Measurements from ENCODE around the gene FRMPD4.

The FRMPD4 gene

DNA sequence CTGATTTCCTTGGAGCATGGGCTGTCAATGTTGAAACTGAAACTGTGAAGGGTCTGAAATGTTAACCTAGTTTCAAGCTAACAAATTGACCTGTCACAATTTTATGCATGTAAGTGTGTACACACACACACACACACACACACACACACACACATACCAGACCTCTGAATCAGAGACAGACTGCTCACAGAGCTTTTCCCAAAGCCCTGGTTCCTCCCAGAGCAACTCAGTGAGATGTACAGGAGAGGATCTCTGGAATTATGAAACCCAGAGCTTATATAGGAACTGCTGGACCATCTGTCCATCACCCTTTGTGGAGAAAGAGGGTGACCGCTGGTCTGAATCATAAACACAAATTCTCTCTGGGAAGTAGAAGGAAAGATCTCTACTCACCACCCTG lies 424.8 kb downstream of the FRMPD4 start:
- DNase-seq: no peak

GRCh38 chrX:12564221-12564620 lies 425.9 kb downstream of the FRMPD4 start:
- DNase-seq: no peak

- no peak for DNase-seq
Measured at GRCh38 chrX:12567857-12568256, 429.6 kb downstream of the FRMPD4 start.

DNA sequence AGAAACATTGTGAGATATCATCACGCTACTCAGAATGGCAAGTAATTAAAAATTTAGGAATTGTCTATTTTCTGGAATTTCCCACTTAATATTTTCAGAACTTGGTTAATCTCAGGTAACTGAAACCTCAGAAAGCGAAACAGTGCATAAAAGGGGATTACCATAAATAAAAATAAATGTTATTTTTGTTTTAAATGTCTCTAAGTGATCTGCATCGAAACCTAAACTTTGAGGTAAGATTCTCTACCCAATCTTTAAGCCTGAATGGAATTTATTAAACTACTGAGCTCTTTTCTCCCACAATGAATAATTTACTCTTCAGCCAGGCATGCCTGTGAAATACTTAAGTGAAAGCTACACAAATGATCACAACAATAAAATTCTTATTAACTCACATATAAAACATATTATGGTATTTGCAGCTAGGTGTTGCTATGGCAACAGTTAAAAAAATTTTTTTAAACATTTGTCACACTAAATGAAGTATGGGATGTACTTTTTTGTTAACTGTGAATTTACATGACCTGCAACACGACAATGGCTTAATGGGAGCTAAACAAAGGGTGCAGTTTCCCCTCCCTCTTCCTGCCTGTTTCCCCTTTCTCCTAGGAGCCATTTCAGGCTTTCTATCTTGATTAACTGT lies 432.7 kb downstream of the FRMPD4 start:
- DNase-seq: no peak

GRCh38 chrX:12579311-12579710 lies 441.0 kb downstream of the FRMPD4 start:
- no peak for DNase-seq

DNA sequence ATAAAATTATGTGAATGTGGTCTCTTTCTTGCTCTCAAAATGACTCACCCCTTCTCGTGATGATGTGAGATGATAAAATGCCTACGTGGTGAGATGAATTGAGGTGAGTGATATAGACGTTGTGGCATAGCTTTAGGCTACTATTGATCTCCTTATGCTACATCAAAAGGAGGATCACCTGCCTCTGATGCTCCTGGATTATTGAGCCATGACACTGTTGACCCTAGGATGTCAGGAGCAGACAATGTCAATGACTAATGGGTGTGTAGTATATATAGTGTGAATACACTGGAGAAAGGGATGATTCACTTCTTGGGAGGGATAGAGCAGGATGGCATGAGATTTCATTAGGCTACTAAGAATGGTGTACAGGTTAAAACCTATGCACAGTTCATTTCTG lies 442.3 kb downstream of the FRMPD4 start:
- no peak for DNase-seq

GRCh38 chrX:12581546-12581945 lies 443.3 kb downstream of the FRMPD4 start:
- DNase-seq: no peak

GRCh38 chrX:12582649-12583048 lies 444.4 kb downstream of the FRMPD4 start:
- DNase-seq: no peak

- no peak for DNase-seq
Measured at GRCh38 chrX:12583543-12583942, 445.3 kb downstream of the FRMPD4 start.

GRCh38 chrX:12595720-12596119 lies 457.4 kb downstream of the FRMPD4 start:
- DNase-seq: no peak

- no peak for DNase-seq
Measured at GRCh38 chrX:12610079-12610478, 471.8 kb downstream of the FRMPD4 start.

DNA sequence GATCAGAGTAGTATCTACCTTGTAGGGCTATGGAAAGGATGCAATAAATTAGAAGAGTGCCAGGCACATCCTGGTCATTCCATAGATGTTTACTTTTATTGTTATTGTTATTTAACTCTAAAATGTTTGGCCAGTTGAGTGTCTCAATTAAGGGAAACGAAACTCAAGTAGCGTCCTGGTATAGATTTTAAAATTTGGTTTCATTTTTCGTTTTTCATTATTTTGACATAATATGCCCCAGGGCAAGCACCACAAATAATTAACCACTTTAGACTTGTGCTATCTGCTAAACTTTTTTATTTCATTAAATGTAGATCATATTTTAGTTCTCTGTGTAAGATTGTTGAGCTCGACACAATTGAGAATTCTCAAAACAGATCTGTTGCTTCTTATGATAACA lies 473.2 kb downstream of the FRMPD4 start:
- DNase-seq: no peak

DNA sequence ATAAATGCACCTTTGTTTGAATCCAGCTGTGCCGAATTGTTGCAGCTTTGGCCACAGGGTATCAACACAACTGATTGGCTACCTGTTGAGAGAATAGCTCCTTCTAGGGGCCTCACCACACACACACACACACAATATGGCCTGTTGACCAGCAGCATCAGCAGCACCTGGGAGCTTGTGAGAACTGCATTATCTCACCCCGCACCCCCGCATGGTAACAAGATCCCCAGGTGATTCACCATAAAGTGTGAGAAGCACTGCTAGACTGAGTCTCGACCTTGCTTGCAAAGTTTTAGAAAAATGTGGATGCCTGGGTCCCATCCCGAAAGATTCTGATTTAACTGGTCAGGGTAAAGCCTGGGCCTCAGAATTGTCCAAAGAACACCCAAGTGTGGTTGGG lies 476.0 kb downstream of the FRMPD4 start:
- DNase-seq: no peak

DNA sequence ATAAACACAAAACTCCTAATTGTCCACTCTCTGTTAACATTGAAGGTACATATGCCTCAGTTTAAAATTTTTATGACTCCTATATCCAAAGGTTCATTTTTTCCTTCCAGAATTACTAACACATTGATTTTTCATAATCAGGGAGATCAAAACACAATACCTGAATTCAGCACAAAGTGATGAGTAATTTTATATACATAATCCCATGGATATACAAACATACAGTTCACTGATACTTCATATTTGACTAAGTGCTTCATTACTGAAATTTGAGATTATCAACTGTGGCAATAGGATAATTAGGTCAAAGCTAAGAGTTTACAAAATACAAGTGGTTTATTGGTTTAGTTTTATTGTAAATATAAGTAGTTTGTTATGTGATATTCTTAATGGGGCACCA lies 476.8 kb downstream of the FRMPD4 start:
- DNase-seq: no peak

GRCh38 chrX:12617241-12617640 lies 479.0 kb downstream of the FRMPD4 start:
- DNase-seq: no peak

DNA sequence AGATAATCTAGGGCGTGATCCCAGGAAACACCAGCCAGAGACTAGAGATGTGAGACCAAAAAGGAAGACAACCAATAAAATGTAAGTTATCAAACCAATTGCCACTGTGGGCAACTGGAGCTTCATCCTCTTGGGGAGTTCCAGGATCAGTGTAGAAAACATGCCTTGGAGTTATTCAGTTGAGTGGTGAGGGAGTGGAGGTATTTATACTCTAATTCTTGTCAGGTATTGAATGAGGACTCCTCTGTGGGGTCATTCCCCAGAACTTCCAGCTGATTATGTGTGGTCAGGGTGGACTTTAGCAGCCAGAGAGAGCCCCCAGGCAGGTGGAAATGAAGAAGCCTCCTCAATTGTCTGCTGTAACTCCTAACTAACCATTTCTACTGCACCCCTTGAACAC lies 509.0 kb downstream of the FRMPD4 start:
- DNase-seq: no peak

GRCh38 chrX:12648995-12649394 lies 510.7 kb downstream of the FRMPD4 start:
- no peak for DNase-seq

- DNase-seq: no peak
Measured at GRCh38 chrX:12657433-12657832, 519.2 kb downstream of the FRMPD4 start.

- DNase-seq: no peak
Measured at GRCh38 chrX:12657881-12658280, 519.6 kb downstream of the FRMPD4 start.

- DNase-seq: no peak
Measured at GRCh38 chrX:12661464-12661863, 523.2 kb downstream of the FRMPD4 start.

GRCh38 chrX:12672367-12673106 lies 534.3 kb downstream of the FRMPD4 start:
- DNase-seq: no peak

DNA sequence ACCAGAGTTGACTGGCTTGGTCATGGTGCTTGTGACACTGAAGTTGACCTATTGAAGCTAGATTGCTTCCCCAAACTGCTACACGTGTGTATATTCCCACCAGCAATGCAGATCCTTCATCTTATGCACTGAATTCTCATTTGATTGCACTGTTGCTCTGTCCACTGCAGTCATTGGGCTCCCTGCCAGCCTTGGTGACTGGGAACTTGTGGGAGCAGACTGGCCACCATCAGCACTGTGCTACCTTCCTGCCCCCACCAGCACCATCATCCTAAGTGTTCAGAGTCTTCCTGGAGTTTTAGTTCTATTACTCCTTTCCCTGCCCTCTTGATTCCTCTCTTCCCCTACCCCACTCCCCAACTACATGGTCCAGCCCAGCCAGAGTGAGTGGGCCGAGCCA lies 535.2 kb downstream of the FRMPD4 start:
- no peak for DNase-seq

DNA sequence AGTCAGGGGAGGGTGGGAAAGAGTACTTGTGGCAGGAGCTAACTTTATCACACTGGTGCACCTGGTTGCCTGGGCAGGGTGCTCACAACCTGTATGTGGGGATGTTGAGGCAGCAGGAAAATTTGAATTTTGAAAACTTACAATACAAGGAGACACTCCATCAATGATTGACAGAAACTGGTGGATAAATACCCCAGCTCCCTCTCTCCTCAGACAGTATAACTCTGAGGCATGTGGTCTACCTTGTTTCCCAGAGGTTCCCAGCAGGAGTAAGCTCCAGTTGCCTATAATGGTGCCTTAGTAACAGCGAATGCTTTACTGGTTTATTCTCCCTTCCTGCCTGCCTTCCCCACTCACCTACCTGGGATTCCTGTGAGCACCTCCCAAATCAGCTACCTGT lies 541.2 kb downstream of the FRMPD4 start:
- no peak for DNase-seq

DNA sequence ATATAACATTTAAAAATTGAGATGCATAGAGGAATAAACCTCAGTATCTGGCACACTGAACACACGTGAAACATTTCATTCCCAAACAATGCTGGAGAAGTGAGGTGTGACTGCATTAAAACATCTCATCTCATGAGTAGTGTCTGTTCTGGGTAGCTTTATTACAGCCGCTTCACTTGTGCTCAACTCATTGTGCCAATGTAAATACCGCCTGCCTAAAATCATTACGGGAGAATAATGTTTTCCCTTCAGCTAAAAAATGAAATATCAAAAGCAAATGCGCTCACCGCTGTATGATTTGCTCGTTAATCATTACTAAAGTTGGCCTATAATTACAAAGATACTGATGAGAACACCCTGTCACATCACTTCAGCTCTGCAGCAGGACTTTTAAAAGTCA lies 542.8 kb downstream of the FRMPD4 start:
- DNase-seq: no peak

DNA sequence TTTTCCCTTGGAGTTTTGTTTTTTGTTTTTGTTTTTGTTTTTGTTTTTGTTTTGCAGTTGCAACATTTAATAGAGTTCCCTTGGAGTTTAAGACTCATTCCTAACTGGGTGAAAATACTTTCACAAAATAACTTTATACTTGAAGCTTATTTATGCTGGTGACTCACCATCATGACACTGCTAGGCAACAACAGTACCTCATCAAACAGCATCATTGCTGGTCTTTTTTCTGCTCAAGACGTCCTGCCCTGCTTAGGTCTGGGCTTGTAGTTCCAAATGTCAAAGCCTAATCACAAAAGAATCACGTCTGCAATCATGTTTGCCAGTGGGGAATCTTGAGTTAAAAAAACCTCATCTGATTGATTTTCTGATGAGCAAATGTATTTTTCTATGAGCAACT lies 547.3 kb downstream of the FRMPD4 start:
- no peak for DNase-seq
